ENCODE measurements around the gene CDC25C. TPM values are rescaled to one million over a fixed set of nuclear protein-coding genes. Genes with fewer than 3 reads are reported as not detected.

The CDC25C gene
- polyA plus RNA-seq, 1 of the 3 experiments (the other 2 are of a cell fraction), result 5.2 TPM

- no peak for TF ChIP-seq USF2 (IDR thresholded peaks at IDR 0.05; ENCODE audit: borderline replicate concordance, low read depth, low read length)
- no peak for TF ChIP-seq RCOR1 (IDR thresholded peaks at IDR 0.05; ENCODE audit: low read length)
- no peak for TF ChIP-seq NRF1 (IDR thresholded peaks at IDR 0.05; ENCODE audit: low read depth, low read length)
- no peak for TF ChIP-seq RXRA (IDR thresholded peaks at IDR 0.05; ENCODE audit: borderline replicate concordance, low read depth)
- no peak for TF ChIP-seq YY1 (IDR thresholded peaks at IDR 0.05; ENCODE audit: low read depth)
- no peak for TF ChIP-seq EZH2phosphoT487 (IDR thresholded peaks at IDR 0.05; ENCODE audit: borderline replicate concordance, low read depth)
- TF ChIP-seq FOXJ3 (CRISPR knock-in tag; IDR thresholded peaks at IDR 0.05), result no peak
- TF ChIP-seq SMC3 (IDR thresholded peaks at IDR 0.05; ENCODE audit: low read depth, low read length), result no peak
- TF ChIP-seq POLR2AphosphoS5 (IDR thresholded peaks at IDR 0.05; ENCODE audit: low read depth, low read length), result no peak
Measured at GRCh38 chr5:138369706-138370105, 38.1 kb upstream of the CDC25C start (continued).

- Histone ChIP-seq H4K20me1 (ENCODE audit: insufficient read depth) (peaks cover 49% of the 10 kb centered on the region), H3K27ac (ENCODE audit: low read depth in 2 of 2, low read length in 1 of 2) (no peak overlapping the region), H3K36me3 (replicated peaks in 1 of 2; ENCODE audit: control insufficient read depth in 1 of 2, insufficient read depth in 2 of 2, low read length in 1 of 2) (peaks cover 0 to 14% of the 10 kb centered on the region in 2 experiments), H2AFZ (ENCODE audit: low read depth) (no peak overlapping the region), H3K4me3 (ENCODE audit: low read depth in 2 of 2, low read length in 1 of 2) (no peak overlapping the region), H3K9ac (no peak overlapping the region), H3K9me2 (no peaks in the 10 kb centered on the region), H3F3A (replicated peaks; ENCODE audit: insufficient read depth) (peaks cover 9% of the 10 kb centered on the region), H3K27me3 (ENCODE audit: insufficient read depth) (no peaks in the 10 kb centered on the region), H3K79me2 (ENCODE audit: insufficient read depth) (peaks cover 99% of the 10 kb centered on the region), H3K9me3 (no peaks in the 10 kb centered on the region), H3K4me2 (no peak overlapping the region), H3K4me1 (ENCODE audit: control insufficient read depth in 1 of 2, insufficient read depth in 2 of 2, low read depth in 1 of 2, low read length in 1 of 2) (no peaks in the 10 kb centered on the region; a peak in 1 of 4 replicates)
- DNase-seq, result no peak
- TF ChIP-seq NFIC (IDR thresholded peaks at IDR 0.05; ENCODE audit: borderline replicate concordance) (no peak), GATA2 (CRISPR knock-in tag; IDR thresholded peaks at IDR 0.05) (no peak), SMC3 (IDR thresholded peaks at IDR 0.05; ENCODE audit: low read depth, low read length) (no peak), EP300 (IDR thresholded peaks at IDR 0.05; ENCODE audit: borderline replicate concordance in 1 of 2, low read depth in 1 of 2, low read length in 1 of 2) (no peak), EZH2phosphoT487 (IDR thresholded peaks at IDR 0.05; ENCODE audit: borderline replicate concordance, low read depth) (no peak), RFX5 (IDR thresholded peaks at IDR 0.05; ENCODE audit: low read length) (no peak)
- WGBS (ENCODE audit: low lambda C conversion rate), result 94% methylated on average over 5 of the region's 5 CpGs
- CTCF ChIA-PET, result interaction anchor here (0.6 to 8.2 kb wide), 4 partner anchors 12 to 154 kb away, joined by 3 to 93 read pairs (median 4); partner anchors contain the start of gene KDM3B
- POLR2A ChIA-PET, result no interaction called here
Measured at GRCh38 chr5:138369261-138369660, 37.7 kb upstream of the CDC25C start.

- Histone ChIP-seq H3K9me2 (no peaks in the 10 kb centered on the region), H3K4me3 (ENCODE audit: low read depth in 2 of 2, low read length in 1 of 2) (no peak overlapping the region), H3K27me3 (ENCODE audit: insufficient read depth) (no peaks in the 10 kb centered on the region), H3K79me2 (ENCODE audit: insufficient read depth) (peaks cover 100% of the 10 kb centered on the region), H3K27ac (ENCODE audit: low read depth in 2 of 2, low read length in 1 of 2) (no peak overlapping the region), H3F3A (replicated peaks; ENCODE audit: insufficient read depth) (peaks cover 11% of the 10 kb centered on the region), H3K9me3 (no peaks in the 10 kb centered on the region), H3K4me1 (ENCODE audit: control insufficient read depth in 1 of 2, insufficient read depth in 2 of 2, low read depth in 1 of 2, low read length in 1 of 2) (no peaks in the 10 kb centered on the region; a peak in 1 of 4 replicates), H3K4me2 (no peak overlapping the region), H2AFZ (ENCODE audit: low read depth) (no peak overlapping the region), H4K20me1 (ENCODE audit: insufficient read depth) (peaks cover 66% of the 10 kb centered on the region), H3K36me3 (replicated peaks in 1 of 2; ENCODE audit: control insufficient read depth in 1 of 2, insufficient read depth in 2 of 2, low read length in 1 of 2) (peaks cover 0 to 3% of the 10 kb centered on the region in 2 experiments), H3K9ac (no peak overlapping the region)
- no peak for DNase-seq
- POLR2A ChIA-PET, result no interaction called here
- CTCF ChIA-PET, result interaction anchor here (3.5 kb wide), 1 partner anchor 14 kb away, joined by 22 read pairs; the partner anchor contains the start of gene KDM3B
- WGBS (ENCODE audit: low lambda C conversion rate), result 88% methylated on average over 4 of the region's 4 CpGs
- no peak for TF ChIP-seq FOXJ3 (CRISPR knock-in tag; IDR thresholded peaks at IDR 0.05)
- no peak for TF ChIP-seq JUND (IDR thresholded peaks at IDR 0.05)
- no peak for TF ChIP-seq ELF1 (IDR thresholded peaks at IDR 0.05)
- TF ChIP-seq FOSL2 (IDR thresholded peaks at IDR 0.05; ENCODE audit: borderline replicate concordance, low read depth), result no peak
- no peak for TF ChIP-seq CTCF (IDR thresholded peaks at IDR 0.05)
- TF ChIP-seq POLR2AphosphoS5 (IDR thresholded peaks at IDR 0.05; ENCODE audit: low read depth, low read length), result no peak
- no peak for TF ChIP-seq GABPA (IDR thresholded peaks at IDR 0.05; ENCODE audit: low read depth)
- TF ChIP-seq GATA2 (CRISPR knock-in tag; IDR thresholded peaks at IDR 0.05), result no peak
- no peak for TF ChIP-seq TEAD4 (IDR thresholded peaks at IDR 0.05; ENCODE audit: borderline replicate concordance, insufficient read depth)
- no peak for TF ChIP-seq MAX (IDR thresholded peaks at IDR 0.05; ENCODE audit: low read depth)
- TF ChIP-seq YY1 (IDR thresholded peaks at IDR 0.05; ENCODE audit: low read depth), result no peak
- no peak for TF ChIP-seq MXI1 (IDR thresholded peaks at IDR 0.05; ENCODE audit: low read depth, low read length)
Measured at GRCh38 chr5:138366632-138367382, 35.2 kb upstream of the CDC25C start.

All from SK-N-SH (cell line).